C4-2B (cell line): ENCODE results near the gene SYT9.

Experiments
- ZFX ChIP-seq: fragments of 450-650 bp; IDR thresholded peaks from 2 replicates; pipeline ENCODE4 v1.6.1; 2017
- TF ChIP-seq, protein P1 (sequence below): fragments of 450-650 bp; conservative IDR thresholded peaks from 2 replicates; pipeline ENCODE4 v1.5.1; 2017; ENCODE audit warnings: mild to moderate bottlenecking

DNA sequence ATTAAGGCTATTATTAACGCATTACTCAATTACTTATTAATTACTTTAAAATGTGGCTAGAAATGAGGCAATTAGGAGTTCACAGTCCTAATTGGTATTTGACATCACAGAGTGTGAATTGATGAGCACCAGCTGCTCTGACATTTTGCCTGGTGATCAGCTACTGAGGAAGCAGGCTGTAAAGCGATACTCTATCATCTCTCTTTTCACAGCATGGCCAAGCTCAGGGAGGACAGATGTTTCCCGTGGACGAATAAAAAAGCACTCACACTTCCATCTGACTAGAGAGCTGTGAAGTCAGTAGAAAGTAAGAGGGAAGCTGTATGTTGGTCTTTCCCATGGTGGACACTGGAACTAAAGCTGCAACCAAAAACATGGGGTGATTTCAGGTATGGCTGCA lies 29.1 kb upstream of the SYT9 start:
- TF ChIP-seq, protein P1, sequence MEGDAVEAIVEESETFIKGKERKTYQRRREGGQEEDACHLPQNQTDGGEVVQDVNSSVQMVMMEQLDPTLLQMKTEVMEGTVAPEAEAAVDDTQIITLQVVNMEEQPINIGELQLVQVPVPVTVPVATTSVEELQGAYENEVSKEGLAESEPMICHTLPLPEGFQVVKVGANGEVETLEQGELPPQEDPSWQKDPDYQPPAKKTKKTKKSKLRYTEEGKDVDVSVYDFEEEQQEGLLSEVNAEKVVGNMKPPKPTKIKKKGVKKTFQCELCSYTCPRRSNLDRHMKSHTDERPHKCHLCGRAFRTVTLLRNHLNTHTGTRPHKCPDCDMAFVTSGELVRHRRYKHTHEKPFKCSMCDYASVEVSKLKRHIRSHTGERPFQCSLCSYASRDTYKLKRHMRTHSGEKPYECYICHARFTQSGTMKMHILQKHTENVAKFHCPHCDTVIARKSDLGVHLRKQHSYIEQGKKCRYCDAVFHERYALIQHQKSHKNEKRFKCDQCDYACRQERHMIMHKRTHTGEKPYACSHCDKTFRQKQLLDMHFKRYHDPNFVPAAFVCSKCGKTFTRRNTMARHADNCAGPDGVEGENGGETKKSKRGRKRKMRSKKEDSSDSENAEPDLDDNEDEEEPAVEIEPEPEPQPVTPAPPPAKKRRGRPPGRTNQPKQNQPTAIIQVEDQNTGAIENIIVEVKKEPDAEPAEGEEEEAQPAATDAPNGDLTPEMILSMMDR: no peak
- TF ChIP-seq ZFX: no peak
